Liver (tissue), 3 donors: ENCODE data around the gene HIVEP2.

ENCODE experiments used
- EGR1 ChIP-seq, 2 donors: IDR thresholded peaks; 2 replicates each; pipeline ENCODE4 v1.6.1; 2016 to 2018; ENCODE audit warnings: antibody characterized with exemption in 2 of 2, low read depth in 2 of 2
- GABPA ChIP-seq, 2 donors: IDR thresholded peaks in 1 of 2; conservative IDR thresholded peaks in 1 of 2; 2 replicates each; pipeline ENCODE4 v1.6.1; 2016; ENCODE audit warnings: antibody characterized with exemption in 2 of 2, mild to moderate bottlenecking in 1 of 2, moderate library complexity in 1 of 2
- RAD21 ChIP-seq, 2 donors: IDR thresholded peaks; 2 replicates each; pipeline ENCODE4 v1.6.1; 2016; ENCODE audit warnings: antibody characterized with exemption in 2 of 2, mild to moderate bottlenecking in 2 of 2
- TF ChIP-seq, protein P1 (sequence below): fragments of 150-350 bp; IDR thresholded peaks from 2 replicates; pipeline ENCODE4 v1.5.1; 2017; ENCODE audit warnings: improper control_type of control experiment, low read depth, low read length; ENCODE audit not compliant: missing input control
- TF ChIP-seq, protein P2 (sequence below): IDR thresholded peaks from 2 replicates; pipeline ENCODE4 v1.6.1; 2016; ENCODE audit warnings: antibody characterized with exemption, mild to moderate bottlenecking
- donor health status: healthy.
- donor health status: healthy.

DNA sequence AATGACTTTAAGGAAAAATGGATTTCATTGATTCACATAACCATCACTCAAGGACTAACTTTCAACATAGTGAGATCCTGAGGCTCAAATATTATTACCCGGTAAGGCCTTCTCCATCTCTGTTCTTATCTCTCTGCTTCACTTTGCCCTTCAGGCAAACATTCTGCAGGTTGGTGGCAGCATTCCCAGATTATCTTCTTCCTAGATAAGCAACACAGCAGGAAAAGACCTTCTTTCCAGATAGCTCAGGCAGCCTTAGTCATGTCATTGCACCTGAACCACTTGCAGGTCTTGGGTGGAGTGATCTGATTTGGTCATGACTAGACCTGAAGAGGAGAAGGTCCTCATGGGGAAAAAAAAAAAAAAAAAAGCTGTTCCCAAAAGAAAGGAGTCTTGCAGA, 5.3 kb upstream of the HIVEP2 start:
- TF ChIP-seq, protein P1, sequence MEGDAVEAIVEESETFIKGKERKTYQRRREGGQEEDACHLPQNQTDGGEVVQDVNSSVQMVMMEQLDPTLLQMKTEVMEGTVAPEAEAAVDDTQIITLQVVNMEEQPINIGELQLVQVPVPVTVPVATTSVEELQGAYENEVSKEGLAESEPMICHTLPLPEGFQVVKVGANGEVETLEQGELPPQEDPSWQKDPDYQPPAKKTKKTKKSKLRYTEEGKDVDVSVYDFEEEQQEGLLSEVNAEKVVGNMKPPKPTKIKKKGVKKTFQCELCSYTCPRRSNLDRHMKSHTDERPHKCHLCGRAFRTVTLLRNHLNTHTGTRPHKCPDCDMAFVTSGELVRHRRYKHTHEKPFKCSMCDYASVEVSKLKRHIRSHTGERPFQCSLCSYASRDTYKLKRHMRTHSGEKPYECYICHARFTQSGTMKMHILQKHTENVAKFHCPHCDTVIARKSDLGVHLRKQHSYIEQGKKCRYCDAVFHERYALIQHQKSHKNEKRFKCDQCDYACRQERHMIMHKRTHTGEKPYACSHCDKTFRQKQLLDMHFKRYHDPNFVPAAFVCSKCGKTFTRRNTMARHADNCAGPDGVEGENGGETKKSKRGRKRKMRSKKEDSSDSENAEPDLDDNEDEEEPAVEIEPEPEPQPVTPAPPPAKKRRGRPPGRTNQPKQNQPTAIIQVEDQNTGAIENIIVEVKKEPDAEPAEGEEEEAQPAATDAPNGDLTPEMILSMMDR, result no peak
- TF ChIP-seq, protein P2, sequence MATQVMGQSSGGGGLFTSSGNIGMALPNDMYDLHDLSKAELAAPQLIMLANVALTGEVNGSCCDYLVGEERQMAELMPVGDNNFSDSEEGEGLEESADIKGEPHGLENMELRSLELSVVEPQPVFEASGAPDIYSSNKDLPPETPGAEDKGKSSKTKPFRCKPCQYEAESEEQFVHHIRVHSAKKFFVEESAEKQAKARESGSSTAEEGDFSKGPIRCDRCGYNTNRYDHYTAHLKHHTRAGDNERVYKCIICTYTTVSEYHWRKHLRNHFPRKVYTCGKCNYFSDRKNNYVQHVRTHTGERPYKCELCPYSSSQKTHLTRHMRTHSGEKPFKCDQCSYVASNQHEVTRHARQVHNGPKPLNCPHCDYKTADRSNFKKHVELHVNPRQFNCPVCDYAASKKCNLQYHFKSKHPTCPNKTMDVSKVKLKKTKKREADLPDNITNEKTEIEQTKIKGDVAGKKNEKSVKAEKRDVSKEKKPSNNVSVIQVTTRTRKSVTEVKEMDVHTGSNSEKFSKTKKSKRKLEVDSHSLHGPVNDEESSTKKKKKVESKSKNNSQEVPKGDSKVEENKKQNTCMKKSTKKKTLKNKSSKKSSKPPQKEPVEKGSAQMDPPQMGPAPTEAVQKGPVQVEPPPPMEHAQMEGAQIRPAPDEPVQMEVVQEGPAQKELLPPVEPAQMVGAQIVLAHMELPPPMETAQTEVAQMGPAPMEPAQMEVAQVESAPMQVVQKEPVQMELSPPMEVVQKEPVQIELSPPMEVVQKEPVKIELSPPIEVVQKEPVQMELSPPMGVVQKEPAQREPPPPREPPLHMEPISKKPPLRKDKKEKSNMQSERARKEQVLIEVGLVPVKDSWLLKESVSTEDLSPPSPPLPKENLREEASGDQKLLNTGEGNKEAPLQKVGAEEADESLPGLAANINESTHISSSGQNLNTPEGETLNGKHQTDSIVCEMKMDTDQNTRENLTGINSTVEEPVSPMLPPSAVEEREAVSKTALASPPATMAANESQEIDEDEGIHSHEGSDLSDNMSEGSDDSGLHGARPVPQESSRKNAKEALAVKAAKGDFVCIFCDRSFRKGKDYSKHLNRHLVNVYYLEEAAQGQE, result no peak
- TF ChIP-seq EGR1 (IDR thresholded peaks at IDR 0.05; ENCODE audit: low read depth in 2 of 2), result no peak
- TF ChIP-seq GABPA (IDR thresholded peaks at IDR 0.05 in 1 of 2, conservative IDR thresholded peaks at IDR 0.05 in 1 of 2), result no peak
- TF ChIP-seq RAD21 (IDR thresholded peaks at IDR 0.05), result no peak
